UCSD-AML1 (cell line): Measurements from ENCODE around the gene TSEN34.
A peak's percentile ranks its signal among the peaks of the same experiment; 100 is the strongest.
"Not testable (repeated sequence)": the region's sequence is repeated elsewhere in the genome, so short reads cannot be mapped to it uniquely, and the experiment has no call there.

Experiments used
- DNase-seq: peaks from one replicate; lab custom pipeline; 2025; ENCODE audit not compliant: unreplicated experiment; lab: John Stamatoyannopoulos, UW

Gene TSEN34

GRCh38 chr19:54186351-54186750, 4.8 kb upstream of the TSEN34 start:
- no peak for DNase-seq

GRCh38 chr19:54186934-54187381, 4.2 kb upstream of the TSEN34 start:
- no peak for DNase-seq

- peak; percentile 74 for DNase-seq
Observed at GRCh38 chr19:54188215-54188871, 2.8 kb upstream of the TSEN34 start.

GRCh38 chr19:54189145-54189734, 1.9 kb upstream of the TSEN34 start, which contains the start of gene MBOAT7:
Gene MBOAT7, minus strand, starts transcription at chr19:54189580. Its CDS starts 1,072 bp downstream, at chr19:54188508.
- no peak for DNase-seq

- peak; percentile 100 for DNase-seq
Observed at GRCh38 chr19:54189735-54190502, 1.2 kb upstream of the TSEN34 start.

- DNase-seq, result peak; percentile 100
Observed at GRCh38 chr19:54190503-54191010, 551 bp upstream of the TSEN34 start.

- DNase-seq, result no peak
Observed at GRCh38 chr19:54191811-54192453, 824 bp downstream of the TSEN34 start.

GRCh38 chr19:54193011-54193410, 1.9 kb downstream of the TSEN34 start:
- no peak for DNase-seq

GRCh38 chr19:54194463-54194862, 3.4 kb downstream of the TSEN34 start:
- DNase-seq, result not testable (repeated sequence)

GRCh38 chr19:54196536-54196935, 5.4 kb downstream of the TSEN34 start:
- no peak for DNase-seq

- no peak for DNase-seq
Observed at GRCh38 chr19:54197121-54197520, 6.0 kb downstream of the TSEN34 start.

- DNase-seq, result no peak
Observed at GRCh38 chr19:54199401-54199800, 8.3 kb downstream of the TSEN34 start.

- DNase-seq, result no peak
Observed at GRCh38 chr19:54201172-54201701, 10.1 kb downstream of the TSEN34 start.

- no peak for DNase-seq
Observed at GRCh38 chr19:54201980-54202379, 10.9 kb downstream of the TSEN34 start.

GRCh38 chr19:54203151-54203611, 12.1 kb downstream of the TSEN34 start:
- no peak for DNase-seq

- DNase-seq, result no peak
Observed at GRCh38 chr19:54204767-54205468, 13.8 kb downstream of the TSEN34 start.

GRCh38 chr19:54206030-54206830, 15.1 kb downstream of the TSEN34 start:
- DNase-seq, result no peak

GRCh38 chr19:54206831-54207177, 15.7 kb downstream of the TSEN34 start:
- no peak for DNase-seq

GRCh38 chr19:54207193-54207592, 16.1 kb downstream of the TSEN34 start:
- not testable (repeated sequence) for DNase-seq

GRCh38 chr19:54207676-54207982, 16.5 kb downstream of the TSEN34 start:
- no peak for DNase-seq
